Mesenchymal stem cell (in vitro differentiated cells and primary cell): ENCODE measurements around the gene DESI1.
A peak's percentile ranks its signal among the peaks of the same experiment; 100 is the strongest.
"Not testable (repeated sequence)": the region's sequence is repeated elsewhere in the genome, so short reads cannot be mapped to it uniquely, and the experiment has no call there.

Experiments used
- DNase-seq: peaks from one replicate; pipeline ENCODE4 v3.0.0-alpha.2; 2013
- H2AFZ ChIP-seq: one replicate; pipeline ENCODE4 v1.6.1; 2013; ENCODE audit warnings: low read depth, mild to moderate bottlenecking, control low read depth, inconsistent platforms, low read length, moderate library complexity
- H2AK5ac ChIP-seq: 2 replicates; pipeline ENCODE4 v1.6.1; 2013; ENCODE audit warnings: low read length, moderate library complexity, mild to moderate bottlenecking, inconsistent platforms; ENCODE audit not compliant: severe bottlenecking
- H2BK120ac ChIP-seq: one replicate; pipeline ENCODE4 v1.6.1; 2013; ENCODE audit warnings: low read depth, mild to moderate bottlenecking, inconsistent platforms, low read length, moderate library complexity
- H2BK12ac ChIP-seq, 2 experiments: one replicate each; pipeline ENCODE4 v1.6.1; 2013; ENCODE audit warnings: inconsistent platforms in 2 of 2, low read length in 2 of 2, mild to moderate bottlenecking in 2 of 2, moderate library complexity in 2 of 2, control low read depth in 1 of 2
- H2BK15ac ChIP-seq: one replicate; pipeline ENCODE4 v1.6.1; 2013; ENCODE audit warnings: mild to moderate bottlenecking, low read depth, inconsistent platforms; ENCODE audit not compliant: poor library complexity, severe bottlenecking
- H2BK5ac ChIP-seq: 2 replicates; pipeline ENCODE4 v1.6.1; 2013; ENCODE audit warnings: low read depth, mild to moderate bottlenecking, low read length, control low read depth, inconsistent platforms; ENCODE audit not compliant: poor library complexity, severe bottlenecking
- H3K14ac ChIP-seq, 2 experiments: one replicate each; pipeline ENCODE4 v1.6.1; 2013; ENCODE audit warnings: inconsistent platforms in 2 of 2, low read length in 2 of 2, control low read depth in 1 of 2, mild to moderate bottlenecking in 1 of 2, moderate library complexity in 1 of 2
- H3K18ac ChIP-seq, 2 experiments: one replicate each; pipeline ENCODE4 v1.6.1; 2013; ENCODE audit warnings: inconsistent platforms in 2 of 2, low read length in 2 of 2, control low read depth in 1 of 2, low read depth in 1 of 2, mild to moderate bottlenecking in 1 of 2
- H3K23ac ChIP-seq, 2 experiments: one replicate each; pipeline ENCODE4 v1.6.1; 2013; ENCODE audit warnings: inconsistent platforms in 2 of 2, low read length in 2 of 2, mild to moderate bottlenecking in 2 of 2, moderate library complexity in 2 of 2, control low read depth in 1 of 2
- H3K27ac ChIP-seq: 2 replicates; pipeline ENCODE4 v1.5.1; 2013; ENCODE audit warnings: mild to moderate bottlenecking, moderate library complexity, low read length, control low read depth, inconsistent platforms; ENCODE audit not compliant: poor library complexity, severe bottlenecking
- H3K27me3 ChIP-seq, 2 experiments: 2 replicates each; pipeline versions ENCODE4 v1.6.1 to v1.7.0; 2013; ENCODE audit warnings: low read length in 2 of 2, mild to moderate bottlenecking in 2 of 2, moderate library complexity in 2 of 2, control low read depth in 1 of 2, inconsistent platforms in 1 of 2; ENCODE audit not compliant: control insufficient read depth in 1 of 2, insufficient read depth in 1 of 2
- H3K36me3 ChIP-seq, 2 experiments: 2 replicates each; pipeline versions ENCODE4 v1.6.1 to v1.7.0; 2013; ENCODE audit warnings: low read length in 2 of 2, control low read depth in 1 of 2, inconsistent platforms in 1 of 2, low read depth in 1 of 2, mild to moderate bottlenecking in 1 of 2; ENCODE audit not compliant: insufficient read depth in 2 of 2, control insufficient read depth in 1 of 2
- H3K4ac ChIP-seq, 2 experiments: one replicate each; pipeline ENCODE4 v1.6.1; 2013; ENCODE audit warnings: inconsistent platforms in 2 of 2, low read length in 2 of 2, mild to moderate bottlenecking in 2 of 2, moderate library complexity in 2 of 2, control low read depth in 1 of 2, low read depth in 1 of 2
- H3K4me1 ChIP-seq: 2 replicates; pipeline ENCODE4 v1.6.1; 2013; ENCODE audit warnings: low read depth, low read length, control low read depth; ENCODE audit not compliant: control insufficient read depth, insufficient read depth
- H3K4me2 ChIP-seq: 2 replicates; pipeline ENCODE4 v1.6.1; 2013; ENCODE audit warnings: low read length, mild to moderate bottlenecking, inconsistent platforms; ENCODE audit not compliant: poor library complexity, severe bottlenecking
- H3K4me3 ChIP-seq, 2 experiments: 2 replicates each; pipeline versions ENCODE4 v1.5.1 to v1.7.0; 2013; ENCODE audit warnings: low read length in 2 of 2, mild to moderate bottlenecking in 2 of 2, control low read depth in 1 of 2, low read depth in 1 of 2; ENCODE audit not compliant: insufficient read depth in 1 of 2
- H3K79me1 ChIP-seq: replicated peaks from 2 replicates; pipeline ENCODE4 v1.6.1; 2013; ENCODE audit warnings: mild to moderate bottlenecking, control low read depth, low read length, inconsistent platforms; ENCODE audit not compliant: poor library complexity, severe bottlenecking
- H3K9ac ChIP-seq: 2 replicates; pipeline ENCODE4 v1.7.0; 2013; ENCODE audit warnings: mild to moderate bottlenecking, low read length, moderate library complexity
- H3K9me3 ChIP-seq: 2 replicates; pipeline ENCODE4 v1.7.0; 2013; ENCODE audit warnings: mild to moderate bottlenecking, low read length; ENCODE audit not compliant: control insufficient read depth
- H4K8ac ChIP-seq: one replicate; pipeline ENCODE4 v1.6.1; 2013; ENCODE audit warnings: inconsistent platforms, mild to moderate bottlenecking, low read length, moderate library complexity
- H4K91ac ChIP-seq: one replicate; pipeline ENCODE4 v1.6.1; 2013; ENCODE audit warnings: mild to moderate bottlenecking, low read length, inconsistent platforms
- WGBS: methylation state at CpG from one replicate; pipeline ENCODE4 v1.1.7; 2013; ENCODE audit warnings: mixed read lengths; 5-methylcytosine and 5-hydroxymethylcytosine counted together

The DESI1 gene

GRCh38 chr22:41561788-41562187 is 59.1 kb downstream of the DESI1 start:
- peak overlapping the region; percentile 8 for H3K27ac ChIP-seq
- no peak overlapping the region for H2BK5ac ChIP-seq
- no peak overlapping the region for H3K14ac ChIP-seq
- H2BK15ac ChIP-seq, result no peak overlapping the region
- no peak overlapping the region for H2AFZ ChIP-seq
- no peak for DNase-seq
- H3K36me3 ChIP-seq, result no peaks in the 10 kb centered on the region
- H2AK5ac ChIP-seq, result peak overlapping the region; percentile 13
- H3K9ac ChIP-seq, result no peak overlapping the region
- H3K4ac ChIP-seq, result peak overlapping the region in 1 of 2 experiments; percentile 65
- no peak overlapping the region for H4K8ac ChIP-seq
- H3K9me3 ChIP-seq, result no peaks in the 10 kb centered on the region
- no peak overlapping the region for H3K4me3 ChIP-seq
- 90% methylated on average over 5 of the region's 5 CpGs for WGBS
- peak overlapping the region in 1 of 2 experiments; percentile 69 for H3K18ac ChIP-seq
- peaks cover 58% of the 10 kb centered on the region for H3K4me1 ChIP-seq
- H3K79me1 ChIP-seq, result no peaks in the 10 kb centered on the region
- H3K27me3 ChIP-seq, result no peaks in the 10 kb centered on the region
- peak overlapping the region in 1 of 2 experiments; percentile 59 for H2BK12ac ChIP-seq
- H3K23ac ChIP-seq, result no peak overlapping the region
- peak overlapping the region; percentile 43 for H4K91ac ChIP-seq
- peak overlapping the region; percentile 74 for H3K4me2 ChIP-seq
- no peak overlapping the region for H2BK120ac ChIP-seq

- Histone ChIP-seq H3K27ac (peak overlapping the region; percentile 8), H3K4me3 (peak overlapping the region; percentile 49 to 61), H2BK5ac (no peak overlapping the region), H3K27me3 (no peaks in the 10 kb centered on the region), H2BK12ac (peak overlapping the region; percentile 30 to 59), H3K9ac (peak overlapping the region; percentile 50), H3K18ac (peak overlapping the region in 1 of 2 experiments; percentile 34), H3K14ac (peak overlapping the region in 1 of 2 experiments; percentile 36), H3K79me1 (no peaks in the 10 kb centered on the region), H3K4ac (peak overlapping the region in 1 of 2 experiments; percentile 65), H2BK15ac (no peak overlapping the region), H3K23ac (no peak overlapping the region), H4K91ac (peak overlapping the region; percentile 29), H4K8ac (no peak overlapping the region), H2BK120ac (no peak overlapping the region), H2AK5ac (peak overlapping the region; percentile 13), H3K4me2 (peak overlapping the region; percentile 74), H3K9me3 (no peaks in the 10 kb centered on the region), H3K4me1 (peaks cover 58% of the 10 kb centered on the region), H2AFZ (peak overlapping the region; percentile 32), H3K36me3 (no peaks in the 10 kb centered on the region)
- no peak for DNase-seq
- WGBS, result 56% methylated on average over 9 of the region's 10 CpGs
These were observed 59.5 kb downstream of the DESI1 start for GRCh38 chr22:41561335-41561734.

- no peak overlapping the region for H3K18ac ChIP-seq
- no peak overlapping the region for H3K9ac ChIP-seq
- no peak overlapping the region for H2BK15ac ChIP-seq
- H2BK12ac ChIP-seq, result no peak overlapping the region
- no peak overlapping the region for H4K8ac ChIP-seq
- peaks cover 54% of the 10 kb centered on the region for H3K4me1 ChIP-seq
- H3K79me1 ChIP-seq, result no peaks in the 10 kb centered on the region
- no peak overlapping the region for H3K27ac ChIP-seq
- peak overlapping the region; percentile 74 for H3K4me2 ChIP-seq
- H3K36me3 ChIP-seq, result no peaks in the 10 kb centered on the region
- no peak overlapping the region for H3K4me3 ChIP-seq
- no peak for DNase-seq
- peak overlapping the region; percentile 46 for H2AK5ac ChIP-seq
- H3K9me3 ChIP-seq, result no peaks in the 10 kb centered on the region
- H3K23ac ChIP-seq, result no peak overlapping the region
- no peak overlapping the region for H2BK5ac ChIP-seq
- H3K4ac ChIP-seq, result no peak overlapping the region
- no peaks in the 10 kb centered on the region for H3K27me3 ChIP-seq
- no peak overlapping the region for H2BK120ac ChIP-seq
- H4K91ac ChIP-seq, result no peak overlapping the region
- no peak overlapping the region for H3K14ac ChIP-seq
- WGBS, result 75% methylated on average over 6 of the region's 6 CpGs
- H2AFZ ChIP-seq, result no peak overlapping the region
These were observed 60.8 kb downstream of the DESI1 start for GRCh38 chr22:41560095-41560471.

GRCh38 chr22:41558241-41558630 is 62.6 kb downstream of the DESI1 start:
- not testable (repeated sequence) for H3K4me2 ChIP-seq, DNase-seq, H3K14ac ChIP-seq, H3K79me1 ChIP-seq, H2AK5ac ChIP-seq, H3K36me3 ChIP-seq, H3K9me3 ChIP-seq, H3K4ac ChIP-seq, H3K27ac ChIP-seq, H4K91ac ChIP-seq, H3K27me3 ChIP-seq, H2BK120ac ChIP-seq, H3K4me3 ChIP-seq, H2BK5ac ChIP-seq, H3K23ac ChIP-seq, H3K9ac ChIP-seq, H2AFZ ChIP-seq
- H2BK15ac ChIP-seq, result peak overlapping the region; percentile 44
- peak overlapping the region in 1 of 2 experiments; percentile 11 for H2BK12ac ChIP-seq
- peak overlapping the region in 1 of 2 experiments; percentile 52 for H3K18ac ChIP-seq
- H4K8ac ChIP-seq, result peak overlapping the region; percentile 52
- WGBS, result 97% methylated on average over 13 of the region's 13 CpGs
- peaks cover 46% of the 10 kb centered on the region for H3K4me1 ChIP-seq
